KMS-11 (cell line): ENCODE results near the gene NADSYN1.

Experiments
- H2AFZ ChIP-seq: fragments of 200-600 bp; sonication (generic); 2 replicates; pipeline ENCODE4 v1.6.1; 2016; ENCODE audit warnings: antibody characterized with exemption, mixed run types, low read depth
- H3K27ac ChIP-seq: fragments of 200-600 bp; sonication (generic); 2 replicates; pipeline ENCODE4 v1.6.1; 2016; ENCODE audit warnings: mild to moderate bottlenecking, mixed run types
- H3K27me3 ChIP-seq: fragments of 200-600 bp; sonication (generic); 2 replicates; pipeline ENCODE4 v1.6.1; 2017; ENCODE audit warnings: mild to moderate bottlenecking, low read depth, mixed run types, moderate library complexity; ENCODE audit not compliant: insufficient read depth
- H3K36me3 ChIP-seq: fragments of 200-600 bp; sonication (generic); 2 replicates; pipeline ENCODE4 v1.6.1; 2017; ENCODE audit warnings: mild to moderate bottlenecking, mixed run types; ENCODE audit not compliant: insufficient read depth
- H3K4me1 ChIP-seq: fragments of 200-600 bp; sonication (generic); 2 replicates; pipeline ENCODE4 v1.6.1; 2016; ENCODE audit warnings: mild to moderate bottlenecking, low read depth, mixed run types; ENCODE audit not compliant: poor library complexity, severe bottlenecking
- H3K4me2 ChIP-seq: fragments of 200-600 bp; sonication (generic); 2 replicates; pipeline ENCODE4 v1.7.0; 2016; ENCODE audit warnings: mild to moderate bottlenecking, mixed run types
- H3K4me3 ChIP-seq: fragments of 200-600 bp; sonication (generic); IDR thresholded peaks from 2 replicates; pipeline ENCODE4 v1.6.1; 2017; ENCODE audit warnings: low read depth, low read length, mixed read lengths; ENCODE audit not compliant: insufficient read depth
- H3K79me2 ChIP-seq: fragments of 200-600 bp; sonication (generic); 2 replicates; pipeline ENCODE4 v1.6.1; 2016; ENCODE audit warnings: low read depth, mixed run types; ENCODE audit not compliant: insufficient read depth
- H3K9ac ChIP-seq: fragments of 200-600 bp; sonication (generic); 2 replicates; pipeline ENCODE4 v1.6.1; 2016; ENCODE audit warnings: mild to moderate bottlenecking, mixed run types
- H4K20me1 ChIP-seq: fragments of 200-600 bp; sonication (generic); 2 replicates; pipeline ENCODE4 v1.6.1; 2016; ENCODE audit warnings: mild to moderate bottlenecking, mixed run types; ENCODE audit not compliant: insufficient read depth
- CTCF ChIP-seq: fragments of 200-600 bp; sonication (generic); conservative IDR thresholded peaks from 2 replicates; pipeline ENCODE4 v1.6.1; 2017; ENCODE audit warnings: low read depth, mild to moderate bottlenecking, antibody characterized with exemption, low read length, moderate library complexity, mixed read lengths

NADSYN1 gene

GRCh38 chr11:71449596-71449995, 3.4 kb upstream of the NADSYN1 start:
- Histone ChIP-seq H3K27me3 (no peaks in the 10 kb centered on the region), H3K9ac (no peak overlapping the region), H3K4me3 (no peak overlapping the region), H3K4me2 (peak overlapping the region; percentile 89), H4K20me1 (no peaks in the 10 kb centered on the region), H2AFZ (peak overlapping the region; percentile 84; the same call in 1 of the 2 replicates), H3K27ac (no peak overlapping the region), H3K4me1 (peaks cover 15% of the 10 kb centered on the region), H3K36me3 (no peaks in the 10 kb centered on the region; the same call in 1 of the 2 replicates), H3K79me2 (peaks cover 19% of the 10 kb centered on the region; the same call in 1 of the 2 replicates)
- TF ChIP-seq CTCF: no peak

GRCh38 chr11:71450507-71450906, 2.5 kb upstream of the NADSYN1 start:
- H2AFZ ChIP-seq: no peak overlapping the region
- no peak overlapping the region for H3K4me2 ChIP-seq
- H3K9ac ChIP-seq: no peak overlapping the region
- H3K27ac ChIP-seq: no peak overlapping the region
- H3K4me1 ChIP-seq: peaks cover 15% of the 10 kb centered on the region
- H4K20me1 ChIP-seq: no peaks in the 10 kb centered on the region
- peaks cover 21% of the 10 kb centered on the region; the same call in 1 of the 2 replicates for H3K79me2 ChIP-seq
- no peak overlapping the region for H3K4me3 ChIP-seq
- H3K36me3 ChIP-seq: no peaks in the 10 kb centered on the region
- no peak for TF ChIP-seq CTCF
- no peaks in the 10 kb centered on the region for H3K27me3 ChIP-seq

- Histone ChIP-seq H3K27ac (no peak overlapping the region), H3K4me2 (no peak overlapping the region), H3K79me2 (peaks cover 21% of the 10 kb centered on the region; the same call in 1 of the 2 replicates)
These were observed 2.1 kb upstream of the NADSYN1 start for GRCh38 chr11:71450939-71451338.

GRCh38 chr11:71451596-71452198, 1.3 kb upstream of the NADSYN1 start:
- Histone ChIP-seq H3K36me3 (no peaks in the 10 kb centered on the region; the same call in 1 of the 2 replicates), H3K27ac (no peak overlapping the region), H4K20me1 (no peaks in the 10 kb centered on the region), H3K27me3 (no peaks in the 10 kb centered on the region), H2AFZ (no peak overlapping the region), H3K79me2 (peaks cover 15% of the 10 kb centered on the region; the same call in 1 of the 2 replicates), H3K4me2 (no peak overlapping the region), H3K4me3 (no peak overlapping the region), H3K4me1 (peaks cover 12% of the 10 kb centered on the region), H3K9ac (no peak overlapping the region)
- TF ChIP-seq CTCF: no peak

More at GRCh38 chr11:71450939-71451338, 2.1 kb upstream of the NADSYN1 start:
- TF ChIP-seq CTCF: no peak
- Histone ChIP-seq H3K36me3 (no peaks in the 10 kb centered on the region; the same call in 1 of the 2 replicates), H2AFZ (no peak overlapping the region), H3K27me3 (no peaks in the 10 kb centered on the region), H3K9ac (no peak overlapping the region), H3K4me3 (no peak overlapping the region), H4K20me1 (no peaks in the 10 kb centered on the region), H3K4me1 (peaks cover 15% of the 10 kb centered on the region)
